ENCODE results near the gene COL23A1.

COL23A1 gene

DNA sequence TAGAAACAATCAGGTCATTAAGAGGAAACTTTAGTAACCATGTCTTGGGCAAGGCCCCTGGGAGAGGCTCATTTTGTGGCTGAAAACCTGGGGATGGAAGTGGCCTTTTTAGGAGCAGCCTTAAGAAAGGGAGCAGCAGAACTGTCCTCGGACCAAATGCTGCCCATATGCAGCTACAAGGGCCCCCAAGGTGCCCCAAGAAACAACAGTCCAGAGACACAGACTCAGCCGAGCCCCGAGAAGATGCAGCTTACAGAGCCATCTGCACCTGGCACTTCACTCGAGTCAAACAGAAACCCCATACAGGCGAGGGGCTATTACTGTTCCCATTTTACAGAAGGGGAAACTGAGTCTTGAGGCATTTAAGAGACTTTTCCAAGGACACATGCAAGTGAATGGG is 58.0 kb downstream of the COL23A1 start:
- DNase-seq (ENCODE audit: low read depth), result no peak

DNA sequence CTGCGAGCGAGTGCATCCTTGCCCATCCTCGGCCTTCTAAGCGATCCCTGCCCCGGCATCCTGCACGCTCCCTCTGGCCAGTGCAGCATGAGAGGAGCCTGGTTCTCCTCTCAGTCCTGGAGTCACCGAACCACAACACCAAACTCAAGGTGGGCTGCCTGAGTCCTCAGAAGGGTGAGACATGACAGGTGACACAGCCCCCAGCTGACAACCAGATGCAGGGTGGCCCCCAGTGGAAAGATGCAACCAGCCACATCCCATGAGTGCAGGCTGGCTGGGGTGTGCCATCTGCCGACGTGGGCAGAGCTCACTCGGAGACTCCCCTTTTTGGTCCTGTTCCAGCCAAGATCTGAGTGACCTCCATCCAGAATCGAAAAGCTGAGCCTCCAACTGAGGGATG is 58.4 kb downstream of the COL23A1 start:
- DNase-seq (ENCODE audit: low read depth), result no peak

DNA sequence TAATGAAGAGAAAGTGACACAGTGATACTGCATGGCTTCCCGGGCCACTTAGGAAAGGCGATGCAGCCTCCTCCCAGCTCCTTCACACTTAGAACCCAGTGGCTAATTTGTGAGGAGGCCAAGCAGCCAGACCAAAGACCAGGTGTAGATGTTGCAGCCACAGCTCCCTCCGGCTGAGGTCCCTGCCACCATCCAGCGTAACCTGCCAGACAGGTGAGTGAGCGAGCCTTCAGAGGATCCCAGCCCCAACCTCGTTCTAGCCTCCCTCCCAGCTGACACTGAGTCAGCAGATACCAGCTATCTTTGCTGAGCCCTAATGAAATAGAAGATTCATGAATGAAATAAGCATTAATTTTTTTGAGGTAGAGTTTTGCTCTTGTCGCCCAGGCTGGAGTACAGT is 59.7 kb downstream of the COL23A1 start:
- no peak for DNase-seq (ENCODE audit: low read depth)

DNA sequence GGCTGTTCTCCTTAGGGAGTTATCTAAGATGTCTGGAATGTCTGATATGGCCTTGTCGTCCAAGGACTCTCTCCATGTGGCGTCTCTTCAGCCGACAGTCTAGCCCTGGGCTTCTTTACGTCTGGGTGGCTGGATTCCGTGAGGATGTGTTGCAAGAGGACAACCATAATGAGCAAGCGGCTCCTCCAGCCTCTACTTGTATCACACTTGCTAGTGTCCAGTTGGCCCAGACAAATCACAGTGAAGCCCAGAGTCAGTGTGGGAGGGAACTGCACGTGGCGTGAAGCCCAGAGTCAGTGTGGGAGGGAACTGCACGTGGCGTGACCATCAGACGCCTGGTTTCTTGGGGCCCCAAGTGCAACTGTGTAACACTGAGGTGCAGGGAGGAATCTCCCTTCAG is 61.1 kb downstream of the COL23A1 start:
- DNase-seq (ENCODE audit: low read depth), result no peak

DNA sequence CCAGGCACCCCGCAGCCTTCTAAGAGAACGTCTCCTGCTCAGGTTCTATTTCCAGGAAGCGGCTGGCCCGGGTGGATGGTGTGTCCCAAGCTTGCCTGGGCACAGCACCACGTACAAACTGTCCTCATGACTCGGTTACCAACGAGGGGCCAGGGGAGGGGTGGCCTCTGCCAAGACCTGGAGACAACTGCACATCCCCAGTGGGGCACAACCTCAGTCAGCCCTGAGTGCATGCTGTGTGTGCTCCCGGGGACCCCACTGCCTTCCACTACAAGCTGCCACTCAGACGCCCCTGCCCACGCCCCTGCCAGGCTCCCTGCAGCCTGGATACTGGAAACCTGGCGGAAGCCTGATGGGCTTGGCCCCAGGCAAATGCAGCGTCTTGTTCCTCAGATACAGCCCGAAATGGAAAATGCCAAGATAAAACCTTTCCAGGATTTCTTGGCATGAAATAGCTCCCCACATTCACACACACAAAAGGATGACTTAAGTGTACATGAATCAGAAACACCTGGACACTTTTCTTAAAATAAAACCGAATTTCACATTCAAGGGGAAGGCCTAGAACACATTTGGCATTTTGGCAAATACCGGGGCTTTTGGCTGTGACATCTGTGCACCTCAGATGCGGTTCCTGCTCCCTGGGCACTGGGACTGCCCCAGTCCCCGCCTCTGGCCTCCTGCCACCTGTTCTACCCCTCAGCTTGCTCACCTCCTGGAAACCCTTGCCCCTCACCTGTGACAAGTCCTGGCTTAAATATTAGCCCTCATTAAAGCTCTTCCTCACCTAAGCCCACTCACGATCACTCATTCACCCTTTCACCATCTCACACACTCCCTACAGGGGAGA is 62.5 kb downstream of the COL23A1 start:
- DNase-seq (ENCODE audit: low read depth), result no peak

DNA sequence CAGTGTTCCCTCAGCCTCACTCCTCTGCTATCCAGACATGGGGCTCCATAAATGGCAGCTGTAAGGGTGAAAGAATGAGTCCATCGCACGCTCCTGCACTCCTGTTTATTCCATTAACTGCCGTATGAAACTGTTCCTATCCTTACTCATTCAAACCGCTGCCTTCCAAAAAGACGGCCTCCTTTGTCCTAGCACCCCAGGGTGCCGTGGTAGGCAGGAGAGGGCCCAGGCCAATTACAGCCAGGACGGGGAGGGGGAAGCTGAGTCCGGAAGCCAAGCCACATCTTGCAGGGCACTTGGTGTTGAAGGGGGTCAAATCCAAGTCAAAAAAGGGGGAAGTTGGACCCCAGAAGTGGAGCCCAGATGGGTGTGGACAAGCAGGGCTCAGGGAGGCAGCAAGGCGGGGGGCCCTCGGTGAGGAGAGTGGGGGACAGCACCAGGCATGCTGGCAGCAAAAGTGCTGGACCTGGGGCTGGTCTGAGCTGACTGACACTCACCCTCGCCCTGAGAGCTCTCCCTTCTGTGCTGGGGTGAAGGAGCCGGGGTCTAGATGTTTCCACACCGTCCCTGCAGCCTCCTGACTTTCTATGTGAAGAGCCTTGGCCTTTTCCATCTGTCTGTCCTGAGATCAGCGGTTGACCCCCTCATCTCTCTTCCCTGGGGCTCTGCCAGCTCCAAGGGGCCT is 63.3 kb downstream of the COL23A1 start:
- DNase-seq (ENCODE audit: low read depth), result no peak

DNA sequence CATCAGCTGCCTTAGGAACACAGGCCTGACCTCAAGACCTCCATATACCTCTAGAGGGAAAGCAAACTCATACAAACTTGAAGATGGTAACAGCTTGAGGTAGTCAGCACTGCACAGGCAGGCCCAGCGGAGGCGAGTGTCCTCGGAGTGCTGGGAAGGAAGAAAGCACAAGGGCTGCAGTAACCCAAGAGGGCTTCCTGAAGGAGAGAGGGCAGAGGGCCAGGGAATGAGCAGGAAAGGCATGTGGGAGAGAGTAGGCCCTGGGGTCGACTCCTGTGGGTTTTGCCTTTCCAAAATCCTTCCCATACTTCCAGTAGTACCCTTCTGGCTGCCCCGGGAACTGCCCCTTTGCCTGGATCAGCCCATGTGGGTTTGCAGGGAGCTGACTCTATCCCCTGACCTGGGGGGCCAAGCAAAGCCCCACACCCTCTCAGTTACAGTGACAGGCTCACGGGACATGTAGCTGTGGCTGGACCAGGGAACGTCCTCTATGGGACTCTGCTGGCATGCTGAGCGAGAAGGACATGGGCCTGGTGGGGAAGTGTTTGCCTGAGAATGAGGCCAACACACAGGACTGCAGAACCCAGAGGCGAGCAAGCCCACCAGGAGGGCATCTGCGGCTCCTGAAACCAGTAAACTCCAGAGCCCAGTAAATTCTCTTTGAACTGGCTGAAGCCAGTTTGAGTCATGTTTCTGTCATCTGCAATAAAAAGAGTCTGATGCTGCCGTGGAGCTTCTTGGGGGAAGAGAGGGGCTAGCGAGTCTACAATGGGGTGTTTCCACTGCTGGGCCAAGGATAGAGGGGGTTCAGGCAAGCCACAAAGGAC is 64.1 kb downstream of the COL23A1 start:
- no peak for DNase-seq (ENCODE audit: low read depth)

DNA sequence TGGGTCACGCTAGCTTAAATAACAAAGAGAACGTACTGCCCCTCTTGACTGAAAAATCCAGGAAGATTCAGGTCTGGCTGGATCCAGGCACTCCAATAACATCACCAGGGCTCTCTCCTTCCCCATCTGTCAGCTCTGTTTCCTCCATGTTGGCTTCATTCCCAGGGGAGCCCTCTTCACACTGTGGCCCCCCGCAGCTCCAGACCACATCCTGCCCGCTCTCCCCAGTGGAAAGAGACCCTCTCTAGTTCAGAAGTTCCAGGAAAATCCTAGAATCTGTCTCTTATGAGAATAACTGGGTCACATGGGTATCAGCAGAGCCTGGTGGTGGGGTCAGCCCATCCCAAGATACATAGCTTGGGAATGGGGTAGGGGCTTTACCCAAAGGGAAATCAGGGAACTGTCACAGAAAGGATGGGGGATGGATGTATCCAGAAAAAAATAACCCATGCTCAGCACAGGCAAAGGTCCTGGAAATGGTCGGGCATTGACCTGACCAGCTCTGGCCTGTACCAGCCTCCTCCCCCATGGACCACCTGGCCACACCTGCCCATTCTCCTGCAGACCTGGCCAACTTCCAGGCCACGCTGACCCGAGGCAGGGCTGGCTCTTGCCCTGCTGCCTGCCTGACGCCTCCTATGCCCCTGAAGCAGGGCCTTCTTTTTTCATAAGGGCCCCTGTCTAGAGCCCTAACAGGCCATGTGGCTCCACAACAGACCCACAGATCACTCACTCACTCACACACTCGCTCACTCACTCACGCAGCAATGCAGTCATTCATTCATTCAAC is 65.9 kb downstream of the COL23A1 start:
- no peak for DNase-seq (ENCODE audit: low read depth)

DNA sequence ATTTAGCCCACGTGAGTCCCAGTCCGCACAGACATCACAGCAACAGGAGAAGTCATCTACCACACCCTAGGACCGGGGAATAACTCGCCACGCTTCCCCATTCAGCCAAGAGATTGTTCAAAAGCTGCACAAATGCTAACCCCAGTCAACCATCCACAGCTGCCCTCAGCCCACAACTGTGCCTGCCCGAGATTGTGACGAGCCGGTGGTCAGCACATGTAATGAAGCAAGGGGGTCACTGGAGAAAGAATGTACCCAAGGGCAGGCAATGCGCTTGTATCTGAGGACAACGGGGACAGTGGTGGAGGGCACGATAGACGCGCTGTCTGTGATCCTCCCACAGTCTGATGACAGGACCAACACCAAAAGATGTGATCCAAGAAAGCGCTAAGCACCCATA is 67.8 kb downstream of the COL23A1 start:
- no peak for DNase-seq (ENCODE audit: low read depth)

DNA sequence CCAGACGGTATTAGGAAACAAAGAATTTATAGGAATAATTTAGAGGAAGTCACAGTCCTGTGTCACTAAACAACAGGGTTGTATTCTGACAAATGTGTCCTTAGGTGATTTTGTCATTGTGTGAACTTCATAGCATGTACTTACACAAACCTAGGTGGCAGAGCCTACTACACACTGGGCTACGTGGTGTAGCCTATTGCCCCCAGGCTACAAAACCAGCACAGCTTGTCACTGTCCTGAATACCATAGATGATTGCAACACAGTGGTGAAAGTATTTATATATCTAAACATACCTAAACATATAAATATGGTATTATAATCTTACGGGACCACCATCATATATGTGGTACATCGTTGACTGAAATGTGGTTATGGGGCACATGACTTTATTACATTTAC is 69.3 kb downstream of the COL23A1 start:
- no peak for DNase-seq (ENCODE audit: low read depth)

DNA sequence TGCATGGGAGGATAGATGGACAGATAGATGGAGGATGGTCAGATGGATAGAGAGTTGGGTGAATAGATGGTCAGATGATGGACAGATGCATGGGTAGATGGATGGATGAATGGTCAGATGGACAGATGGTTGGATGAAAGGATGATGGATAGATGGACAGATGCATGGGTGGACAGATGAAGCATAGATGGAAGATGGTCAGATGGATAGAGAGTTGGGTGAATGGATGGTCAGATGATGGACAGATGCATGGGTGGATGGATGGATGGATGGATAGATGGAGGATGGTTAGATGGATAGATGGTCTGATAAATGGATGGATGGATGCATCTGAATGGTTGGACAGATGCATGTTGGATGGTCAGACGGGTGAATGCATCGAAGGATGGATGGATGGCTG is 70.4 kb downstream of the COL23A1 start:
- no peak for DNase-seq (ENCODE audit: low read depth)

DNA sequence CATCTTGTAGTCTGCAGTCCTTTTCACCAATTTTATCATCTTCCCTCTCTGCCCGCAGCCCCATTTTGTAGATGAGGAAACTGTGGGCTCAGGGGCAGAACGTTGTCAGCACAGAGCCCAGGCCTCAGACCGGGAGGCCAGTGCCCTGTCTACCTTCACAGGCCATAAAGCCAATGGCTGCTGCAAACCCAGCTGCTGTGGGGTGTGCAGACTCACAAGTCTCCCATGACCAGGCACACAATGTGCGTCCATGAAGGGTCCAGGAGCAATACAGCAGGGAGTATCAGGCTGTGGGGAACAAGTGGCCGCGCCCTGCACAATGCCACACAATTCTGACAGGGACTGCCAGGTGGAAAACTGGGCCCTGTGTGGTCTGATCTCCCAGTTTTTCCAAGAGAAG is 71.0 kb downstream of the COL23A1 start:
- DNase-seq (ENCODE audit: low read depth), result no peak

DNA sequence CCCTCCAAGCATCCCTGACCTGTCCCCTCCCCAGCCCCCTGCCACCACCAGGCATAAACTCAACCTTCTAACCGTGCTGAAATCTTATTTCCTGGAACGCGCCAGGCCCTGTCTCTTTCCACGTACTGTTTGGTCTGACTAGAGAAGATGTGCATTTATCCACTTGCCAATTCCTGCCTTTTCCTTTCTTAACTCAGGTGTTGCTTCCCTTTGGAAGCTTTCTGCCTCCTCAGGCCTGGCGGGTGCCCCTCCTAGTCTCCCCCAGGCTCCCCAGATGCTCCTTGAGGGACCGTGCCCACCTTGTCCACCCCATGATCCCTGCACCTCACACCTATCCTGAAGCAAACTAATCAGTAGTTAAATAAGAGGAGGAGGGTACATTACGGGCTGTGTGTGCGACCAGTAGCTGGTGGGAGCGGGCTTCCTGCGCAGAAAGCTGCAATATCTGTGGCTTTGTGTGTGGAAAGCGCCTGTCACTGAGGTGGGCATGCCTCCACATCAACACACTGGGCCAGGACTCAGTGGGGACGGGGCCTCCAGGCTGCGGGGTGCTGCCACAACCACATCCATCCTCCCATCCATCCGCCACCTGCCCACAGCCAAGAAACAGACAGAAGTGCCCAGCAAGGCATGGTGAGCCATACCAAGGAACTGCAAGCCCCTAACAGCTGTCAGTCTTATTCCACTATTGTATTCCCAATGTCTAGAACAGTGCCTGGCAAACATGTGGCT is 73.5 kb downstream of the COL23A1 start:
- no peak for DNase-seq (ENCODE audit: low read depth)

DNA sequence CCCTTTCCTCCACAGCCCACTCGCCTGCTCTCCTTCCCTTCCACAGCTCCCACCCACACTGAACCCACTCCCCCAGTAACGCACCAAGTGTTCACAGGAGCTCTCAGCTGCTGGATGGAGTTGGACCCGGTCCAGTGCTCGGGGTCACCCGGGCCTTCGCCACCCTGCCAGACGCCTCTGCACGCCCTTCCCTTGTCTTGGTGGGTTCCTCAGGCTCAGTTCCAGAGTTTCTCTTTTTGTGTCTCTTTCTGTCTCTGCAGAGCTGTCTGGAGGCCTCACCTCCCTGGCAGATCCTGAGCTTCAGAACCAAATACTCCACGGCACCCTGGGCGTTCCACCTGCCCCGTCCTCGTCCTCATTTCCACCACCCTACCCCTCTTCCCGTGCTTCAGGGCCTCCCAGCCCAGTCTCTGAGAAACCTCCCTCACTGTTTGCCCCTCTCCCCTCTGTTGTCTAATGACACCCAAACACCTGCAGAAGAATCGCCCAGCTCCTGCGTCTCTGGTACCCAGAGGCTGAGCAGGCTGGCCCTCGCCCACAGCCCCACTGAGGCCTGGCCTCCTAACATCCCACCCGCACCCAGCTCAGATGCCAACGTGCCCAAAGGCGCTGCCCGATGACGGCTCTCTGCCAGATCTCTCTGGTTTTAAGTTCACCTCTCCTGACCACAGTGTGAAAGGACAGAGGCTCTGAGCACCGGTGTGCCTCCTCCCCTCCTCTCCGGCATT is 74.3 kb downstream of the COL23A1 start:
- DNase-seq (ENCODE audit: low read depth), result no peak

DNA sequence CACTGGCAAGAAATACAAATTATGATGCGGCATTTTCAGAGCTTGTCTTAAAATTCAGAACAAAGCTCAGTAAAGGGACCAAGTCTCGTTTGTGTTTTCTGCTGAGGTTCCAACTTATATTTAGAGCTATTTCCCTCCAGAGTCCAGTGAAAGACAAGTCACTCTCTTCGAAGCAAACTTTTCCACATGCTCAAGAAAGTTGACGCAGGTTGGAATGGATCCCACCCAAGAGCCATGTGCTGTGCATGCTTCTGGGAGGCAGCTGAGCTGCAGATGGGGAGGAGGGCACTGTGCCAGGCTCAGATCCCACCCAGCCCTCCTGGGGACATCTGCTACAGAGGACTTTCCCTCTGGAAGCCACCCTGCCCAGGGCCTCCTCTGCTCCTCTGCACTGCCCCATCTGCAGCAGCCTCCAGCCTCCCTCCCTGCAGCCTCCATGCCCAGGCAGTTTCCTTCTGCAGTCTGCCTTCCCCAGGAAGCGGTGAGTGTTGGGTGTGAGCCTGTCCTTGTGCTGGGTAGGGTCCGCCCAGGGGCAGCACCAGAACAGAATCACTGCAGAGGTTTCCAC is 75.3 kb downstream of the COL23A1 start:
- no peak for DNase-seq (ENCODE audit: low read depth)

DNA sequence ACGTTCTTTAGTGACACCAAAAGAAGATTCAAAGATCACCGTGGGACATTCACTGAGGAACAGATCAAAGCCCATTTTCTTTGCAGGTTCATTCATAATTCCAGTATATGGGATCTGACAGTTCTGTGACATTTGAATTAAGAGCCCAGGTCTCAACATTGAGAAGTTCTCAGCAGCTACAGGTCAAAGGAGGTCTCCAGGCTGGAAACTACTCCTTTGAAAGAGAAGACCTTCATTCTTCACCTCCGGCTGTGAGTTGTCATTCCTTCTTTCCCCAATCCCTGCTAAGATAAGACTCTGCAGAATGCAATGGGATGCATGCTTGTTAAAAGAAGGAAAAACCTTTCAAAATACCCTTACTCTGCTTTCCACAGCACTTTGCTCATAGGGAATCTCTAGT is 79.0 kb downstream of the COL23A1 start:
- DNase-seq (ENCODE audit: low read depth), result no peak

DNA sequence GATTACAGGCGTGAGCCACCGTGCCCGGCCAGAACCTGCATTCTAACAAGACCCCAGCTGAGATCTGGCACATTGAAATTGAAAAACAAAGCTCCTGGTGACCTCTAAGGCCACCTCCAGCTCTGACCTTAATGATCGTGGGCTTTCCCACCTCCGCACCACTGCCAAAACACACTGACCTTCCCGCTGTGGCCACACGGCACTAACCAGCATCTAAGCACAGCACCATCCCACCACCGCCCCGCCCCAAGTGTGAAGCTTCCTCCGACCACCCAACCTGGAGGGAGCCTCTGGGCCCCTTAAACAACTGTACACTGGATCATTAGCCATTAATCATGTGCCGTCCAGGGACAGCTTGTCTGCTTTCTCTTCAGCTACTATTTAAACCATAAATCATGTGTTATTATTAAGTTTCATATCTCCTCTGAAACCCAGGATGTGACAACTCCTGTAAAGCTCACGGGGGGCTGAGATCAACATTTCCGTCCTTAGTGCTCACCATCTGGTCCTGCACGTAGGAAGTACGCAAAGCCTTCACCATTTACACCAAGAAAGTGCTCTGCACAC is 80.6 kb downstream of the COL23A1 start:
- no peak for DNase-seq (ENCODE audit: low read depth)

DNA sequence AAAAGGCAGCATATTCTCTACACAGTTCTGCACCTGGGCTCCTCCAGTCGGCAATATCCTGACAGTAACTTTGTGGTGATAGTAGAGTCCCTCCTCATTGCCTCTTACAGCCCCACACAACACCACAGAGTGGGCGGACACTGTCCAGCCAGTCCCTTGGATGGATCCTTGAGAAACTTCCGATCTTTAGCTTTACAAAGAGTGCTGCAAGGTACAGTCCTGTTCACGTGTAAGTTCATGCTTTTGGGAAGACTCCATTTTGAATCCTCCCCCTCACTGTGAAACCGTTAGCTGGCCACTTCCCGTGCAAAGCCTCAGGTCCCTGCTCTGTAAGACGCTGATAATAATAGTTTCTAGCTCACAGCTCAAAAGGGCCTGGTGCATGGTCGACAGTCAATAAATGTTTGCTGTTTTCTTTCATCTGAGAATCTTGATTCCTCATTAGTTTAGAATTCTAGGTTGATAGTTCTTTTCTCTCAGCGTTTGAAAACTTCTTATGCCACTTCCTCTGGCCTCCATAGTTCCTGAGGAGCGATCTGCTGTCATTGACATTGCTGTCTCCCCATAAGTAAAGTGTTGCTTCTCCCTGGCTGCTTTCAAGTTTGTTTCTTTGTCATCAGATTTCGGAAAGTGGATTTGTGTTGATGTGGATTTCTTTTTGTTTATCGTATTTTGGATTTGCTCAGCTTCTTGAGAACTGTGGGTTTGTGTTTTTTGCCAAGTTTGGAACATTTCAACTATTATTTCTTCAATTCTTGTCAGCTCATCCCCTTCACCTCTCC is 82.9 kb downstream of the COL23A1 start:
- no peak for DNase-seq (ENCODE audit: low read depth)

Data from EH (cell line).